MCF 10A (cell line): Measurements from ENCODE around the gene TLR10. TPM values are rescaled to one million over a fixed set of nuclear protein-coding genes. Genes with fewer than 3 reads are reported as not detected.

Experiments
- BruUV-seq: library from RNA; stranded (reverse); fragments of 400-500 nt; replicated peaks from 2 replicates; lab custom pipeline; 2021; lab: Mats Ljungman, UMichigan
- CTCF ChIA-PET: fragments of 300-600 bp; sonication (Branson Sonifier 250); formaldehyde crosslinking; extraction: SDS; loops from one replicate; lab custom pipeline; 2021; ENCODE audit warnings: antibody characterized with exemption, inconsistent platforms; lab: Yijun Ruan, JAX
- POLR2A ChIA-PET: fragments of 300-600, 350-650 bp; sonication (Branson Sonifier 250); formaldehyde crosslinking; extraction: SDS; loops from one replicate; lab custom pipeline; 2020; ENCODE audit warnings: antibody characterized with exemption, inconsistent platforms; lab: Yijun Ruan, JAX
- DNase-seq: peaks from one replicate; pipeline ENCODE4 v3.0.0-alpha.2; 2018; ENCODE audit not compliant: unreplicated experiment
- H3K27ac Mint-ChIP-seq: one replicate; pipeline ENCODE4 v1.8.0; 2022; ENCODE audit warnings: mild to moderate bottlenecking, low read depth, mixed read lengths; ENCODE audit not compliant: unreplicated experiment
- H3K27me3 Mint-ChIP-seq: one replicate; pipeline ENCODE4 v1.8.0; 2022; ENCODE audit warnings: mixed read lengths; ENCODE audit not compliant: insufficient read depth, unreplicated experiment
- H3K36me3 Mint-ChIP-seq: one replicate; pipeline ENCODE4 v1.8.0; 2022; ENCODE audit warnings: mild to moderate bottlenecking, moderate library complexity, mixed read lengths; ENCODE audit not compliant: insufficient read depth, unreplicated experiment
- H3K4me1 Mint-ChIP-seq: one replicate; pipeline ENCODE4 v1.8.0; 2022; ENCODE audit warnings: mixed read lengths; ENCODE audit not compliant: insufficient read depth, unreplicated experiment
- H3K4me3 Mint-ChIP-seq: one replicate; pipeline ENCODE4 v1.8.0; 2022; ENCODE audit warnings: mild to moderate bottlenecking, moderate library complexity, mixed read lengths; ENCODE audit not compliant: unreplicated experiment
- H3K9me3 Mint-ChIP-seq: one replicate; pipeline ENCODE4 v1.8.0; 2022; ENCODE audit warnings: mixed read lengths; ENCODE audit not compliant: unreplicated experiment
- intact Hi-C: fragments of 100-400 bp; cut with micrococcal nuclease; formaldehyde crosslinking; loops from 2 replicates; pipeline ENCODE4 v1.14.1; 2022
- total RNA-seq: library from RNA; stranded (reverse); gene quantifications from 2 replicates; pipeline ENCODE4 v1.2.3, GENCODE V29; 2022
- TF ChIP-seq, protein P1 (sequence below): fragments of 200-600 bp; IDR thresholded peaks from one replicate; pipeline ENCODE4 v1.8.0; 2022; ENCODE audit warnings: antibody characterized with exemption, mild to moderate bottlenecking; ENCODE audit not compliant: unreplicated experiment

The TLR10 gene
- total RNA-seq, 1 experiment from 2014 or later, result not detected

DNA sequence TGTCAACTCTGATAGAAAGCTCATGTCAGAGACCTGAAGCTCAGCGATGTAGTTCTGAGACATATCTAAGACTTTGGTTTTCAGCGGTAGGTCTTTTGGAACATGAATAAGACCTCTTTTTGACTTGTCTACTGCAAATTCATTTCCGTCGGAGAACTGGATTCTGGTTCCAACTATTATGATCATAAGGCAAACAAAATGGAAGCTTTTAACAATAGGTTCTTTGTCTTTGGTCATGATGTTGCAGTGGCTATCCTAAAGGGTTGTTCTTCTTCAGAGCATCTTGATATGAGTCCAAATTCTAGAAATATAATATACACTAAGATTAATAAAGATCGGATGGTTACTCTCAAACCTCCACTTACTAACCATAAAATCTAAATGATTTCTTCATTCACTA, 46.4 kb upstream of the TLR10 start:
- Mint-ChIP-seq H3K27ac (no peak overlapping the region), H3K9me3 (peaks cover 1% of the 10 kb centered on the region), H3K4me3 (no peak overlapping the region), H3K36me3 (peaks cover 12% of the 10 kb centered on the region), H3K27me3 (no peaks in the 10 kb centered on the region), H3K4me1 (peaks cover 11% of the 10 kb centered on the region)
- no TSS peak for BruUV-seq
- POLR2A ChIA-PET, result interaction anchor here (1.0 to 1.1 kb wide), 2 partner anchors 127 to 650 kb away, joined by 3 read pairs; no protein-coding TSS in a partner anchor
- CTCF ChIA-PET, result interaction anchor here (0.8 to 1.1 kb wide), 2 partner anchors 15 to 46 kb away, joined by 3 to 4 read pairs; no protein-coding TSS in a partner anchor
- TF ChIP-seq, protein P1, sequence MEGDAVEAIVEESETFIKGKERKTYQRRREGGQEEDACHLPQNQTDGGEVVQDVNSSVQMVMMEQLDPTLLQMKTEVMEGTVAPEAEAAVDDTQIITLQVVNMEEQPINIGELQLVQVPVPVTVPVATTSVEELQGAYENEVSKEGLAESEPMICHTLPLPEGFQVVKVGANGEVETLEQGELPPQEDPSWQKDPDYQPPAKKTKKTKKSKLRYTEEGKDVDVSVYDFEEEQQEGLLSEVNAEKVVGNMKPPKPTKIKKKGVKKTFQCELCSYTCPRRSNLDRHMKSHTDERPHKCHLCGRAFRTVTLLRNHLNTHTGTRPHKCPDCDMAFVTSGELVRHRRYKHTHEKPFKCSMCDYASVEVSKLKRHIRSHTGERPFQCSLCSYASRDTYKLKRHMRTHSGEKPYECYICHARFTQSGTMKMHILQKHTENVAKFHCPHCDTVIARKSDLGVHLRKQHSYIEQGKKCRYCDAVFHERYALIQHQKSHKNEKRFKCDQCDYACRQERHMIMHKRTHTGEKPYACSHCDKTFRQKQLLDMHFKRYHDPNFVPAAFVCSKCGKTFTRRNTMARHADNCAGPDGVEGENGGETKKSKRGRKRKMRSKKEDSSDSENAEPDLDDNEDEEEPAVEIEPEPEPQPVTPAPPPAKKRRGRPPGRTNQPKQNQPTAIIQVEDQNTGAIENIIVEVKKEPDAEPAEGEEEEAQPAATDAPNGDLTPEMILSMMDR, result no peak
- no peak for DNase-seq
- intact Hi-C loops, result no loop called here

DNA sequence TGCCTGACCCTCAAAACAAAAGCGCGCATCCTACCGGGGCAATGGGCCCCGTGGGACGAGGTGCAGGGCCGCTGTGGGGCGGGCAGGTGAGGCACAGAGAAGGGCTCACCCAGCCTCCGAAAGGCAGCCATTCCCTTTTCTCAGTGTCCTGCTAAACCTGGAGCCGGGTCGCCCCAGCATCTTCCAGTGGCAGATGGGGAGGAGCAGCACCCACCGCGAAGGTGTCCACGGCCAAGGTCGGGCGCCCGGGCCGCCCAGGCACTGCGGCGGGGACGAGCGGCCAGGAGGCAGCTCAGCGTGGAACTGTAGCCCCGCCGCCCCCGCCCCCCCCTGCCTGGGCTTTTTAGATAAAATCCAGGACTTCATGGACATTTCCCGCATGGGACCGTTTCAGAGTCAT, 41.0 kb upstream of the TLR10 start:
- peaks cover 7% of the 10 kb centered on the region for H3K4me1 Mint-ChIP-seq
- H3K27me3 Mint-ChIP-seq, result no peaks in the 10 kb centered on the region
- TF ChIP-seq, protein P1, result no peak
- intact Hi-C loops, result no loop called here
- no peak overlapping the region for H3K4me3 Mint-ChIP-seq
- H3K36me3 Mint-ChIP-seq, result peaks cover 13% of the 10 kb centered on the region
- no TSS peak for BruUV-seq
- no peak for DNase-seq
- H3K27ac Mint-ChIP-seq, result no peak overlapping the region
- peaks cover 9% of the 10 kb centered on the region for H3K9me3 Mint-ChIP-seq
- CTCF ChIA-PET, result interaction anchor here (1.2 kb wide), 1 partner anchor 37 kb away, joined by 7 read pairs; no protein-coding TSS in a partner anchor
- POLR2A ChIA-PET, result no interaction called here

GRCh38 chr4:38822748-38823303, 40.0 kb upstream of the TLR10 start:
- Mint-ChIP-seq H3K4me1 (peaks cover 7% of the 10 kb centered on the region), H3K36me3 (peaks cover 8% of the 10 kb centered on the region), H3K27ac (no peak overlapping the region), H3K4me3 (no peak overlapping the region), H3K27me3 (no peaks in the 10 kb centered on the region), H3K9me3 (peaks cover 9% of the 10 kb centered on the region)
- TF ChIP-seq, protein P1, result no peak
- ChIA-PET CTCF (interaction anchor here (0.6 to 1.3 kb wide), 2 partner anchors 8 to 18 kb away, joined by 3 to 6 read pairs; partner anchors contain the start of gene TLR1), POLR2A (no interaction called here)
- intact Hi-C loops, result no loop called here
- no TSS peak for BruUV-seq
- no peak for DNase-seq

DNA sequence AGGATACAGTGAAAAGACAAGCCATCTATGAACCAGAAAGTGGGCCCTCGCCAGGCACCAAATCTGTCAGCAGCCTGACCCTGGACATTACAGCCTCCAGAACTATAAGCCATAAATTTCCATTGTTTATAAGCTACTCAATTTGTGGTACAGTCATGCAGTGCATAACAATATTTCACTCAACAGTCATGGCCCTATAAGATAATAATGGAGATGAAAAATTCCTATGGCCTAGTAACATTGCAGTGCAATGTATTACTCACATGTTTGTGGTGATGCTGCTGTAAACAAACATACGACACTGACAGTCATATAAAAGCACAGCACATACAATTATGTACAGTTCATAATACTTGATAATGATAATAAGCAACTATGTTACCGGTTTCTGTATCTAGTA, 38.9 kb upstream of the TLR10 start:
- POLR2A ChIA-PET, result interaction anchor here (0.5 kb wide), 1 partner anchor 25 kb away, joined by 3 read pairs; no protein-coding TSS in a partner anchor
- TF ChIP-seq, protein P1, result no peak
- no peak for DNase-seq
- intact Hi-C loops, result no loop called here
- no peak overlapping the region for H3K27ac Mint-ChIP-seq
- H3K9me3 Mint-ChIP-seq, result peaks cover 9% of the 10 kb centered on the region
- peaks cover 7% of the 10 kb centered on the region for H3K36me3 Mint-ChIP-seq
- H3K4me3 Mint-ChIP-seq, result no peak overlapping the region
- no peaks in the 10 kb centered on the region for H3K27me3 Mint-ChIP-seq
- BruUV-seq, result no TSS peak
- CTCF ChIA-PET, result interaction anchor here (1.0 to 1.3 kb wide), 2 partner anchors 17 to 39 kb away, joined by 4 to 6 read pairs; partner anchors contain the start of gene TLR1
- peaks cover 7% of the 10 kb centered on the region for H3K4me1 Mint-ChIP-seq
